Uterus (tissue), 4 donors: ENCODE measurements around the gene P2RX3. TPM values are rescaled to one million over a fixed set of nuclear protein-coding genes. Genes with fewer than 3 reads are reported as not detected.

Source experiments
- DNase-seq, 2 donors: peaks; one replicate each; pipeline ENCODE4 v3.0.0-alpha.2; 2019 to 2020
- H3K27ac ChIP-seq, 2 donors: fragments of 200-600 bp; sonication (generic); 1 replicate in 1 of 2; 2 replicates in 1 of 2; pipeline ENCODE4 v1.5.1; 2016 to 2018
- H3K27me3 ChIP-seq, 2 donors: fragments of 200-600 bp; sonication (generic); one replicate each; pipeline ENCODE4 v1.5.1; 2018 to 2019; ENCODE audit warnings: control low read depth in 1 of 2
- H3K36me3 ChIP-seq, 2 donors: fragments of 200-600 bp; sonication (generic); one replicate each; pipeline ENCODE4 v1.5.1; 2019; ENCODE audit warnings: control low read depth in 1 of 2
- H3K4me1 ChIP-seq, 2 donors: fragments of 200-600 bp; sonication (generic); one replicate each; pipeline ENCODE4 v1.5.1; 2018 to 2019; ENCODE audit warnings: control low read depth in 1 of 2
- H3K4me3 ChIP-seq, 2 donors: fragments of 200-600 bp; sonication (generic); 1 replicate in 1 of 2; 2 replicates in 1 of 2; pipeline ENCODE4 v1.5.1; 2018 to 2019; ENCODE audit warnings: mild to moderate bottlenecking in 1 of 2
- H3K9me3 ChIP-seq, 2 donors: fragments of 200-600 bp; sonication (generic); one replicate each; pipeline ENCODE4 v1.5.1; 2019; ENCODE audit warnings: control low read depth in 1 of 2
- POLR2A ChIP-seq, 2 donors: fragments of 450-650 bp; IDR thresholded peaks; one replicate each; pipeline ENCODE4 v1.6.1; 2016; ENCODE audit warnings: antibody characterized with exemption in 2 of 2, mild to moderate bottlenecking in 1 of 2, moderate library complexity in 1 of 2
- intact Hi-C: fragments of 100-400 bp; cut with DNase I; formaldehyde crosslinking; loops from one replicate; pipeline ENCODE4 v1.15.1; 2023; ENCODE audit warnings: low total_unique reads
- total RNA-seq, 4 donors: library from RNA; depleted of rRNA in 3 of 4; stranded (reverse); fragments of >200 nt in 3 of 4; gene quantifications; one replicate each; pipeline versions ENCODE4 v1.1.0 to v1.2.4, GENCODE V29; 2014 to 2023
- TF ChIP-seq, protein P1 (sequence below), 4 experiments: fragments of 200-600 bp in 2 of 4; fragments of 450-650 bp in 2 of 4; sonication (generic) in 2 of 4; IDR thresholded peaks; one replicate each; pipeline ENCODE4 v1.5.1; 2016 to 2019; ENCODE audit warnings: antibody characterized with exemption in 4 of 4, mild to moderate bottlenecking in 2 of 4, moderate library complexity in 1 of 4
- donor health status: DM: yes; HTN: yes; CAD: no.

P2RX3 gene
- total RNA-seq, 4 donors from 2014 or later = 0.69 TPM; not detected in 3

DNA sequence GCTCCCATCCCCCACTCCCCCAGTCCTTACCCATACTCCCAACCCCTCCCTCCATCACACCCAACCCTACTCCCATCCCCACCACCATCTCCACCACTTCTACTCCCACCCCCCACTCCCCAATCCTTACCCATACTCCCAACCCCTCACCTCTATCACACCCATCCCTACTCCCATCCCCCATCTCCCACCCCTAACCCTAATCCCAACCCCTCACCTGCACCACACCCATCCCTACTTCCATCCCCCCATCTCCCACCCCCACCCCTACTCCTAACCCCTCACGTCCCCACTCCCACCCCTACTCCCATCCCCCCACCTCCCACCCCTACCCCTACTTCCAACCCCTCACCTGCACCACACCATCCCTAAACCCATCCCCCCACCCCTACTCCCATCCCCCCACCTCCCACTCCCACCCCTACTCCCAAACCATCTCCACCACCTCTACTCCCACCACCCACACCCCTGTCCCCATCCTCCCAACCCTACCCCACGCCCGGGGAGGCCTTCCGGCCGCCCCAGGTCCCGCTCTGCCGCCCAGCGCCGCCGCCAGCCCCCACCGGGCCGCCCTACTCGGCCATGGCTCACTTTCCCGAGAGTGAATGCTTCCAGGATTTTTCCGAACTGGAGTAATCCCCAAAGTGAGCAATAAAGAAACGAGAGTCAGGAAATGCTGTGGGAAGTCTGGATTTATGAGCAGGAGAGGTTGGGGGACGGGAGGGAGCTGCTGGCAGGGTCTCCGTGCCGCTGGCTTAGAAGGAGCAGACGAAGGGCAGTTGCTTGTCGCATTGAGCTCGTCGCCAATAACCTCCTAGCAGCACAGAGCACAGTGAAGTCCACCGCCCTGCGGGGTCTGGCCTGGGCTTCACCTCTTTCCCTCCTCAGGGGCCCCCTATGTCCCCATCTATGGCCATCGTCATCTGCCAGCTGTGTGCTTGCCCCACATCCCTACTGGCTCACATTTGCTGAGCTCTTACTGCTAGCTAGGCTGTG lies 38.2 kb downstream of the P2RX3 start:
- DNase-seq = no peak
- no peaks in the 10 kb centered on the region for H3K9me3 ChIP-seq
- no peaks in the 10 kb centered on the region for H3K27me3 ChIP-seq
- no peak overlapping the region for H3K4me3 ChIP-seq
- intact Hi-C loops = no loop called here
- TF ChIP-seq POLR2A (IDR thresholded peaks at IDR 0.05) = no peak
- TF ChIP-seq, protein P1, sequence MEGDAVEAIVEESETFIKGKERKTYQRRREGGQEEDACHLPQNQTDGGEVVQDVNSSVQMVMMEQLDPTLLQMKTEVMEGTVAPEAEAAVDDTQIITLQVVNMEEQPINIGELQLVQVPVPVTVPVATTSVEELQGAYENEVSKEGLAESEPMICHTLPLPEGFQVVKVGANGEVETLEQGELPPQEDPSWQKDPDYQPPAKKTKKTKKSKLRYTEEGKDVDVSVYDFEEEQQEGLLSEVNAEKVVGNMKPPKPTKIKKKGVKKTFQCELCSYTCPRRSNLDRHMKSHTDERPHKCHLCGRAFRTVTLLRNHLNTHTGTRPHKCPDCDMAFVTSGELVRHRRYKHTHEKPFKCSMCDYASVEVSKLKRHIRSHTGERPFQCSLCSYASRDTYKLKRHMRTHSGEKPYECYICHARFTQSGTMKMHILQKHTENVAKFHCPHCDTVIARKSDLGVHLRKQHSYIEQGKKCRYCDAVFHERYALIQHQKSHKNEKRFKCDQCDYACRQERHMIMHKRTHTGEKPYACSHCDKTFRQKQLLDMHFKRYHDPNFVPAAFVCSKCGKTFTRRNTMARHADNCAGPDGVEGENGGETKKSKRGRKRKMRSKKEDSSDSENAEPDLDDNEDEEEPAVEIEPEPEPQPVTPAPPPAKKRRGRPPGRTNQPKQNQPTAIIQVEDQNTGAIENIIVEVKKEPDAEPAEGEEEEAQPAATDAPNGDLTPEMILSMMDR (IDR thresholded peaks at IDR 0.05) = no peak
- H3K4me1 ChIP-seq = no peaks in the 10 kb centered on the region
- no peak overlapping the region for H3K27ac ChIP-seq
- H3K36me3 ChIP-seq = no peaks in the 10 kb centered on the region

DNA sequence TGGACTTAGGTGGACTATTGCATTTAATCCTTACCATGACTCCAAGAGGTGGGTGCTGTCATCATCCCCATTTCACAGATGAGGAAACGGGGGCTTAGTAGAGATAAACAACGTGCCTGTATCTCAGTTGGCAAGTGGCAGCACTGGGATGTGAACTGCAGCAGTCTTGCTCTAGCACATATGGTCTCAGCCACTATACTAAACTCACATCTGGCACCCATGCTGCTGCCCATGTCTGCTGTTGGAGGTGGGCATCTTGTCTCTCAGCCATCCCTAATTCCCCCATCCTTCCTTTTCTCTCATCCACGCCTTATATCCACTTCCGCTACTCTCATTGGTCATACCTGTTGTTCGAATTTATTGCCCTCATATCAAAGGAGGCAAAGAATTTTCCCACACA lies 39.0 kb downstream of the P2RX3 start:
- intact Hi-C loops = no loop called here
- TF ChIP-seq, protein P1 (IDR thresholded peaks at IDR 0.05) = no peak
- TF ChIP-seq POLR2A (IDR thresholded peaks at IDR 0.05) = no peak
- H3K36me3 ChIP-seq = no peaks in the 10 kb centered on the region
- H3K27ac ChIP-seq = no peak overlapping the region
- H3K4me3 ChIP-seq = no peak overlapping the region
- H3K9me3 ChIP-seq = no peaks in the 10 kb centered on the region
- DNase-seq = no peak
- no peaks in the 10 kb centered on the region for H3K27me3 ChIP-seq
- no peaks in the 10 kb centered on the region for H3K4me1 ChIP-seq

DNA sequence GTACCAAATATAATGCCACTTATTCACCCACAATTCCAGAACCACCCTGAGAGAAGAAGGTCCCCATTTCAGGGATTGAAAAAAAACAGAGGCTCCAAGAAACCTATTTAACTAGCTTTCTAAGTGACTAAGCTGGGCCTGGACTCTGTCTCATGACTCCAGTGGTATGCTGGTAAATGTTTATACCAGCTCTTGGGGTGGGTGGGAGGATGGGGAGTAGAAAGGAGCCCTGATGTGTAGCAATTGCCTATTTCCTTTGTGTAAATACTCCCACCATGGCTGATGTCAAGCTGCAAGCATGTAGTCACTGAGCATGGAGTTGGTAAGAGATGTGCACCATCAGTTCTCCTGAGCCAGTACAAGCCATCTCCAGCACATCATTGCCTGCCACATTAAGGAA lies 40.0 kb downstream of the P2RX3 start:
- no peaks in the 10 kb centered on the region for H3K9me3 ChIP-seq
- no peaks in the 10 kb centered on the region for H3K4me1 ChIP-seq
- intact Hi-C loops = no loop called here
- H3K36me3 ChIP-seq = no peaks in the 10 kb centered on the region
- no peaks in the 10 kb centered on the region for H3K27me3 ChIP-seq
- TF ChIP-seq POLR2A (IDR thresholded peaks at IDR 0.05) = no peak
- DNase-seq = no peak
- no peak overlapping the region for H3K4me3 ChIP-seq
- no peak overlapping the region for H3K27ac ChIP-seq

DNA sequence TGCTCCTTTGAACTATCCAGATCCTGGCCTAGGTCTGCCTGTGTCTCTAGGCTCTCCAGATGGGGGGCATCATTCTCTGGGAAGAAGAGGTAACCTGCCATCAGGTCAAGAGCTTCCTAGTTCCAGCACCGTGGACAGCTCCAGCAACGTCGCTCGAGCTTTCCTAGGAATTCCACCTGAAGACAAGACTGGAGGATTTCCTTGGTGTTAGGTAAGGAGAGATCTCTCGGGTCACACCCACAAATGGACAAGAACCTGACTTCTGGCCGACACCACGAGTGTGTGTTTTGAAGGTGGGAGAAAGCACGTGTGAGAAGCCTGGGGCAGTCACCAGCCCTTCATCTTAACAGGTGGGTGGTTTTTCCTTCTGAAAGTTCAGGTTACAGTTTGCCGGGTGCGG lies 41.6 kb downstream of the P2RX3 start:
- Histone ChIP-seq H3K9me3 (no peaks in the 10 kb centered on the region), H3K27ac (no peak overlapping the region), H3K36me3 (no peaks in the 10 kb centered on the region), H3K4me3 (no peak overlapping the region), H3K27me3 (no peaks in the 10 kb centered on the region), H3K4me1 (no peaks in the 10 kb centered on the region)
- intact Hi-C loops = no loop called here
- no peak for DNase-seq
- TF ChIP-seq, protein P1 (IDR thresholded peaks at IDR 0.05) = no peak
- TF ChIP-seq POLR2A (IDR thresholded peaks at IDR 0.05) = no peak

DNA sequence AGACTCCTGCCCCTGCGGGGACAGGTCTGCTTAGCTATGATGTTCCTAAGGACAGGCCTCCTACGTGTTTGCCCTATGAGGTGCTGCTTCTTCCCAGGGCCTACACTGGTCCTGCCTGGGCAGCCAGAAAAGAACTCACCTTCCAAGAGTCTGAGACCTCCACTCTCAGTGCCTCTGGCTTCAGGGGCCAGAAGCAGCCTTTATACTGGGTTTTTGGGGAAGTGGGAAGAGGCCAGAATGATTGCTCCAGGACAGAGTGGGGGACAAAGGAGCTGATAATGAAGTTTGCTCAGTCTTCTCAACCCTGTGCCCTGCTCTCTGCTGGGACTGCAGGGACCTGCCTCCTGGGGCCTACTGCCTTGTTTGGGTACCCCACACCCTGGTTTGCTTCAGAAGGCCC lies 42.8 kb downstream of the P2RX3 start, which contains the start of gene PRG3:
Gene PRG3, minus strand, starts transcription at position 176 of the 400 bp plus-strand sequence. CDS start 442 bp downstream, outside the sequence.
- H3K27ac ChIP-seq = no peak within 1 kb of the TSS
- H3K27me3 ChIP-seq = no peaks in the 10 kb centered on the region
- H3K36me3 ChIP-seq = no peaks in the 10 kb centered on the region
- no peaks in the 10 kb centered on the region for H3K9me3 ChIP-seq
- TF ChIP-seq, protein P1 (IDR thresholded peaks at IDR 0.05) = no peak
- TF ChIP-seq POLR2A (IDR thresholded peaks at IDR 0.05) = no peak
- H3K4me1 ChIP-seq = no peaks in the 10 kb centered on the region
- DNase-seq = no peak
- no peak within 1 kb of the TSS for H3K4me3 ChIP-seq
- intact Hi-C loops = no loop called here
